K562 (cell line): ENCODE measurements around the gene DELE1. TPM values are rescaled to one million over a fixed set of nuclear protein-coding genes. Genes with fewer than 3 reads are reported as not detected.

Experiments
- ATAC-seq: fragments of 200-7000 bp; cut with Tn5 transposase; 3 replicates; pipeline ENCODE4 v1.9.1; 2020; ENCODE audit warnings: moderate library complexity
- BruUV-seq: library from RNA; stranded (reverse); fragments of 400-500 nt; replicated peaks from 2 replicates; lab custom pipeline; 2021; lab: Mats Ljungman, UMichigan
- CTCF ChIA-PET: fragments of 300-600 bp; formaldehyde crosslinking; extraction: SDS; loops from one replicate; lab custom pipeline; 2021; ENCODE audit warnings: low intra/inter-chr PET ratio; lab: Yijun Ruan, JAX
- POLR2A ChIA-PET: fragments of 300-600, 350-650 bp; sonication (Branson Sonifier 250); formaldehyde crosslinking; extraction: SDS; loops from one replicate; lab custom pipeline; 2021; ENCODE audit warnings: antibody characterized with exemption, inconsistent platforms; lab: Yijun Ruan, JAX
- DNase-seq, 4 experiments: peaks; one replicate each; pipeline versions ENCODE4 v3.0.0 to v3.0.0-alpha.2; 2011 to 2018; ENCODE audit warnings: low spot score in 3 of 4, mixed read lengths in 3 of 4; ENCODE audit errors: extremely low read depth in 1 of 4
- FAIRE-seq: peaks from 2 replicates; lab custom pipeline; 2011; peaks lifted over from hg19 to GRCh38; lab: Jason Lieb, UNC
- H2AFZ ChIP-seq: 2 replicates; pipeline ENCODE4 v1.6.0; 2011; ENCODE audit warnings: low read depth, low read length, control low read depth, inconsistent platforms
- H3K27ac ChIP-seq: fragments of 200-600 bp; 3 replicates; pipeline ENCODE4 v1.8.0; 2011; ENCODE audit warnings: low read depth, mild to moderate bottlenecking, control low read depth, inconsistent platforms, low read length, moderate library complexity, mixed read lengths; ENCODE audit errors: extremely low read depth
- H3K27me3 ChIP-seq, 2 experiments: fragments of 300-600 bp in 1 of 2; 2 replicates in 1 of 2; 3 replicates in 1 of 2; pipeline versions ENCODE4 v1.6.0 to v1.8.0; 2011; ENCODE audit warnings: inconsistent platforms in 2 of 2, low read length in 2 of 2, mild to moderate bottlenecking in 1 of 2, mixed read lengths in 1 of 2, moderate library complexity in 1 of 2; ENCODE audit not compliant: control insufficient read depth in 2 of 2, insufficient read depth in 2 of 2
- H3K36me3 ChIP-seq: fragments of 300-600 bp; 3 replicates; pipeline ENCODE4 v1.8.0; 2011; ENCODE audit warnings: mild to moderate bottlenecking, low read length, inconsistent platforms; ENCODE audit not compliant: control insufficient read depth, insufficient read depth
- H3K4me1 ChIP-seq, 2 experiments: fragments of 200-600 bp in 1 of 2; replicated peaks in 1 of 2; 2 replicates in 1 of 2; 3 replicates in 1 of 2; pipeline versions ENCODE4 v1.5.1 to v1.8.0; 2011; ENCODE audit warnings: inconsistent platforms in 2 of 2, low read length in 2 of 2, mild to moderate bottlenecking in 1 of 2, mixed read lengths in 1 of 2, moderate library complexity in 1 of 2; ENCODE audit not compliant: control insufficient read depth in 2 of 2, insufficient read depth in 2 of 2
- H3K4me2 ChIP-seq: 2 replicates; pipeline ENCODE4 v1.6.1; 2011; ENCODE audit warnings: low read length, control low read depth, inconsistent platforms, mixed read lengths; ENCODE audit not compliant: insufficient read depth
- H3K4me3 ChIP-seq: fragments of 200-600 bp; sonication (generic), shearing (Covaris generic); 2 replicates; pipeline ENCODE4 v1.5.1; 2016; ENCODE audit warnings: control low read depth, inconsistent platforms
- H3K79me2 ChIP-seq: fragments of 200-600 bp; 3 replicates; pipeline ENCODE4 v1.8.0; 2011; ENCODE audit warnings: low read length, inconsistent platforms; ENCODE audit not compliant: control insufficient read depth, insufficient read depth
- H3K9ac ChIP-seq, 2 experiments: 2 replicates each; pipeline versions ENCODE4 v1.6.0 to v1.6.1; 2011; ENCODE audit warnings: low read depth in 2 of 2, low read length in 2 of 2, control low read depth in 1 of 2, inconsistent platforms in 1 of 2, mild to moderate bottlenecking in 1 of 2, mixed read lengths in 1 of 2; ENCODE audit not compliant: insufficient read depth in 1 of 2
- H3K9me1 ChIP-seq: one replicate; pipeline ENCODE4 v1.6.0; 2011; ENCODE audit warnings: inconsistent platforms, mild to moderate bottlenecking, low read length, moderate library complexity; ENCODE audit not compliant: control insufficient read depth, insufficient read depth
- H3K9me3 ChIP-seq: replicated peaks from 2 replicates; pipeline ENCODE4 v1.5.1; 2011; ENCODE audit warnings: low read depth, low read length, inconsistent platforms; ENCODE audit not compliant: control insufficient read depth, insufficient read depth
- H4K20me1 ChIP-seq: replicated peaks from 2 replicates; pipeline ENCODE4 v1.6.1; 2011; ENCODE audit warnings: low read length, inconsistent platforms, mixed read lengths; ENCODE audit not compliant: control insufficient read depth, insufficient read depth
- BRD9 ChIP-seq: fragments of 450-650 bp; IDR thresholded peaks from 2 replicates; pipeline ENCODE4 v1.6.1; 2018; ENCODE audit warnings: low read depth; ENCODE audit not compliant: partially characterized antibody
- HDAC2 ChIP-seq: fragments of 450-650 bp; IDR thresholded peaks from 2 replicates; pipeline ENCODE4 v1.6.1; 2016; ENCODE audit warnings: mild to moderate bottlenecking
- RFX5 ChIP-seq: IDR thresholded peaks from 2 replicates; pipeline ENCODE4 v1.6.1; 2011; ENCODE audit warnings: low read depth, mild to moderate bottlenecking, improper control_type of control experiment, low read length
- SP2 ChIP-seq: IDR thresholded peaks from 2 replicates; pipeline ENCODE4 v1.6.1; 2011; ENCODE audit warnings: mild to moderate bottlenecking, low read depth, low read length, moderate library complexity; ENCODE audit not compliant: poor library complexity, severe bottlenecking; ENCODE audit errors: extremely low read depth
- ZNF224 ChIP-seq: sonication (generic); formaldehyde crosslinking; IDR thresholded peaks from 2 replicates; pipeline ENCODE4 v1.8.0; 2022; ENCODE audit warnings: mild to moderate bottlenecking, missing genetic modification reagents
- WGBS: fragments of 100-300 bp; shearing (Covaris generic); methylation state at CpG from one replicate; pipeline ENCODE4 v1.1.6; 2016; ENCODE audit warnings: low coverage, mixed read lengths; ENCODE audit not compliant: insufficient coverage; ENCODE audit errors: missing lambda C conversion rate; 5-methylcytosine and 5-hydroxymethylcytosine counted together
- in situ Hi-C: fragments of 300-500 bp; cut with MboI; formaldehyde crosslinking; loops from 4 replicates; pipeline ENCODE4 v1.15.0; 2018; ENCODE audit warnings: inconsistent platforms, mixed read lengths
- intact Hi-C: fragments of 100-400 bp; cut with micrococcal nuclease; formaldehyde crosslinking; loops from 2 replicates; pipeline ENCODE4 v1.14.2; 2022
- polyA plus RNA-seq, 8 experiments: library from polyadenylated mRNA; depleted of rRNA in 4 of 8; stranded (reverse) in 5 of 8; unstranded in 3 of 8; fragments of >200 nt; fragmentation: Nextera tagmentation in 2 of 8; fragmentation: Illumina TruSeq in 1 of 8; extraction: Ambion mirVana in 2 of 8; extraction: Trizol in 1 of 8; gene quantifications; 2 replicates each; pipeline versions ENCODE4 v1.2.1 to v1.2.3, GENCODE V29; 2011 to 2014; ENCODE audit warnings: inconsistent platforms in 1 of 8, missing spikeins in 1 of 8
- total RNA-seq, 7 experiments: library from RNA; depleted of rRNA in 6 of 7; stranded (reverse); fragments of >200 nt in 6 of 7; fragmentation: Illumina TruSeq in 2 of 7; extraction: Trizol in 2 of 7; gene quantifications; 2 replicates each; pipeline versions ENCODE4 v1.2.1 to v1.2.3, GENCODE V29; 2011 to 2021; ENCODE audit warnings: low replicate concordance in 1 of 7
- TF ChIP-seq, protein P1 (sequence below): fragments of 250-450 bp; sonication (Bioruptor Pico); IDR thresholded peaks from 2 replicates; pipeline ENCODE4 v1.5.0; 2020; ENCODE audit warnings: mild to moderate bottlenecking
- TF ChIP-seq, protein P2 (sequence below): fragments of 450-650 bp; formaldehyde crosslinking; IDR thresholded peaks from 2 replicates; pipeline ENCODE4 v1.4.0; 2022; ENCODE audit warnings: missing genetic modification characterization
- TF ChIP-seq, protein P3 (sequence below): fragments of 450-650 bp; IDR thresholded peaks from 2 replicates; pipeline ENCODE4 v1.7.0; 2016; ENCODE audit warnings: borderline replicate concordance

DELE1 gene
- total and polyA plus RNA-seq, 9 of the 15 experiments (the other 6 are each of a cell fraction or from before 2014, with no cell fraction given), result 16.6 to 74.4 (median 49.8) TPM

DNA sequence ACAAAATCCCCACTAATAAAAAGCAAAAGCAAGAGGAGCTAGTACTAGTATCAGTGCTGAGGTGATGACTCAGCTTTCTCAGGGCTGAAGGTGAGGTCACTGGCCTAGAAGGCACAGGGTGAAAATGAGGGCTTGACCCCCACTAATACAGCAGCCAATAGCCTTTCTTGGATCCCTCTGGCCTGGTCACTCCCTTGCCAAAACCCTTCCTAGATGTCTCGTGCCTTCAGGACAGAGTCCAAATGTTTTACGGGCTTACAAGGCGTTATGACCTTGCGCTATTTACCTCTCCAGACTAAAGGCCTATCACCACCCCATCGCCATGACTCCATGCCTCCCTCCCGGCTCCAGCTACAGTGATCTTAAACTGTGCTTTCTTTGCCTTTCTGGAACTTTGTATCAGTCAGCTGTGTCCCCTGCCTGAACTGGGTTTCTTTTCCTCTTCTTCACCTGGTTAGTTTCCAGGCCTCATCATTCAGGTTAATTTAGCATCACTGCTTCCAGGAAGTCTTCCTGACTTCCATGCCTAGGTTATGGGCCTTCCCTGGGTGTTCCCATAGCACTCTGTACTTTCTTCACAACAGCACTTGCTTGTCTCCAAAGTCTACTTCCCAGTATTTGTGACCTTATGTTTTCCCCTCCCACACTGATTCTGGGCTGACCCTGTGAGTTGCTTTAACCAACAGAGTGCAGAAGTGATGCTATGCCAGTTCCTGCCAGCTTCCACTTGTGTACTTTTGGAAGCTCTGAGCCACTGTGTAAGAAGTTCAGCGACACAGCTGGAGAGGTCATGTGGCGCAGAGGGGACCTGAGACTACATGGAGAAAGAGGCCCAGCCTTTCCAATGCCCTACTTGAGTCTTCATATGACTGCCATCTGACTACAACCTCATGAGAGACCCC, 4.2 kb upstream of the DELE1 start (continued):
- TF ChIP-seq SP2 (no peak), RFX5 (no peak), ZNF224 (no peak), BRD9 (no peak)
- TF ChIP-seq, protein P1, sequence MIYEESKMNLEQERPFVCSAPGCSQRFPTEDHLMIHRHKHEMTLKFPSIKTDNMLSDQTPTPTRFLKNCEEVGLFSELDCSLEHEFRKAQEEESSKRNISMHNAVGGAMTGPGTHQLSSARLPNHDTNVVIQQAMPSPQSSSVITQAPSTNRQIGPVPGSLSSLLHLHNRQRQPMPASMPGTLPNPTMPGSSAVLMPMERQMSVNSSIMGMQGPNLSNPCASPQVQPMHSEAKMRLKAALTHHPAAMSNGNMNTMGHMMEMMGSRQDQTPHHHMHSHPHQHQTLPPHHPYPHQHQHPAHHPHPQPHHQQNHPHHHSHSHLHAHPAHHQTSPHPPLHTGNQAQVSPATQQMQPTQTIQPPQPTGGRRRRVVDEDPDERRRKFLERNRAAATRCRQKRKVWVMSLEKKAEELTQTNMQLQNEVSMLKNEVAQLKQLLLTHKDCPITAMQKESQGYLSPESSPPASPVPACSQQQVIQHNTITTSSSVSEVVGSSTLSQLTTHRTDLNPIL (CRISPR knock-in tag), result no peak
- TF ChIP-seq, protein P2, sequence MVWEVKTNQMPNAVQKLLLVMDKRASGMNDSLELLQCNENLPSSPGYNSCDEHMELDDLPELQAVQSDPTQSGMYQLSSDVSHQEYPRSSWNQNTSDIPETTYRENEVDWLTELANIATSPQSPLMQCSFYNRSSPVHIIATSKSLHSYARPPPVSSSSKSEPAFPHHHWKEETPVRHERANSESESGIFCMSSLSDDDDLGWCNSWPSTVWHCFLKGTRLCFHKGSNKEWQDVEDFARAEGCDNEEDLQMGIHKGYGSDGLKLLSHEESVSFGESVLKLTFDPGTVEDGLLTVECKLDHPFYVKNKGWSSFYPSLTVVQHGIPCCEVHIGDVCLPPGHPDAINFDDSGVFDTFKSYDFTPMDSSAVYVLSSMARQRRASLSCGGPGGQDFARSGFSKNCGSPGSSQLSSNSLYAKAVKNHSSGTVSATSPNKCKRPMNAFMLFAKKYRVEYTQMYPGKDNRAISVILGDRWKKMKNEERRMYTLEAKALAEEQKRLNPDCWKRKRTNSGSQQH (CRISPR knock-in tag), result no peak

DNA sequence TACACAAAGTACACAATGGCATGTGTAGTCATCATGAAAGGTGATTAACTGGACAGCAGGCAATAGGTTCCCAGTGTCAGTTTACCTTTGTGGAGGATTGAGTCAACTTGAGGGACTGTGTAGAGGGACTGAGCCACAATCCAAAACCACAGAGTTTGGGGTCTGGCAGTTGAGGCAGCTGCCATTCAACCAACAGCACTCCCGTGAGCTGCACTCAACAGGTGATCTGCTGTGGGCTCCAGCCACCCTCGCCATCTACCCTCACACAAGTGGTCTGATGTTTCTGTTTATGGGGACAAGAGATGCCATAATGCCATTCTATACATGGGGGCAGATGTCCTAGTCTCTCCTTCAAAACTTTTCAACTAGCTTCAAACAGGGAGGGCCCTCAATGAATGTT, 2.9 kb upstream of the DELE1 start:
- Histone ChIP-seq H3K9ac (no peak overlapping the region), H3K4me2 (no peak overlapping the region), H3K4me3 (no peak overlapping the region), H3K9me1 (peaks cover 4% of the 10 kb centered on the region), H3K4me1 (peaks cover 20 to 26% of the 10 kb centered on the region in 2 experiments; a peak in 4 of 5 replicates), H3K79me2 (peaks cover 21% of the 10 kb centered on the region), H3K27me3 (no peaks in the 10 kb centered on the region), H4K20me1 (no peaks in the 10 kb centered on the region), H3K27ac (no peak overlapping the region), H3K36me3 (peaks cover 6% of the 10 kb centered on the region), H3K9me3 (no peaks in the 10 kb centered on the region), H2AFZ (no peak overlapping the region)
- FAIRE-seq (no peak), DNase-seq (no peak), ATAC-seq (no peak)
- in situ Hi-C loops (no loop called here), intact Hi-C loops (no loop called here)
- POLR2A ChIA-PET, result interaction anchor here (0.7 kb wide), 1 partner anchor 11 kb away, joined by 3 read pairs; no protein-coding TSS in a partner anchor
- no TSS peak for BruUV-seq
- WGBS, result 97% methylated on average over 2 of the region's 2 CpGs
- CTCF ChIA-PET, result no interaction called here
- TF ChIP-seq, protein P3, sequence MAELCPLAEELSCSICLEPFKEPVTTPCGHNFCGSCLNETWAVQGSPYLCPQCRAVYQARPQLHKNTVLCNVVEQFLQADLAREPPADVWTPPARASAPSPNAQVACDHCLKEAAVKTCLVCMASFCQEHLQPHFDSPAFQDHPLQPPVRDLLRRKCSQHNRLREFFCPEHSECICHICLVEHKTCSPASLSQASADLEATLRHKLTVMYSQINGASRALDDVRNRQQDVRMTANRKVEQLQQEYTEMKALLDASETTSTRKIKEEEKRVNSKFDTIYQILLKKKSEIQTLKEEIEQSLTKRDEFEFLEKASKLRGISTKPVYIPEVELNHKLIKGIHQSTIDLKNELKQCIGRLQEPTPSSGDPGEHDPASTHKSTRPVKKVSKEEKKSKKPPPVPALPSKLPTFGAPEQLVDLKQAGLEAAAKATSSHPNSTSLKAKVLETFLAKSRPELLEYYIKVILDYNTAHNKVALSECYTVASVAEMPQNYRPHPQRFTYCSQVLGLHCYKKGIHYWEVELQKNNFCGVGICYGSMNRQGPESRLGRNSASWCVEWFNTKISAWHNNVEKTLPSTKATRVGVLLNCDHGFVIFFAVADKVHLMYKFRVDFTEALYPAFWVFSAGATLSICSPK, result no peak
- TF ChIP-seq HDAC2, result no peak
